Muscle layer of duodenum (tissue), 2 donors: ENCODE results near the gene TCN1.

Source experiments
- H3K27ac ChIP-seq: one replicate; pipeline ENCODE4 v1.7.0; 2013; ENCODE audit warnings: mild to moderate bottlenecking, low read length
- H3K27me3 ChIP-seq: one replicate; pipeline ENCODE4 v1.7.0; 2013; ENCODE audit warnings: low read depth, mild to moderate bottlenecking, control low read depth, low read length
- H3K36me3 ChIP-seq, 2 donors: one replicate each; pipeline ENCODE4 v1.7.0; 2013; ENCODE audit warnings: low read length in 2 of 2, control low read depth in 1 of 2, mild to moderate bottlenecking in 1 of 2; ENCODE audit not compliant: insufficient read depth in 2 of 2, control insufficient read depth in 1 of 2
- H3K4me1 ChIP-seq, 2 donors: one replicate each; pipeline ENCODE4 v1.7.0; 2013; ENCODE audit warnings: low read length in 2 of 2, mild to moderate bottlenecking in 2 of 2, control low read depth in 1 of 2, moderate library complexity in 1 of 2; ENCODE audit not compliant: insufficient read depth in 2 of 2, control insufficient read depth in 1 of 2
- H3K4me3 ChIP-seq, 2 donors: one replicate each; pipeline ENCODE4 v1.7.0; 2013; ENCODE audit warnings: low read length in 2 of 2, low read depth in 1 of 2, mild to moderate bottlenecking in 1 of 2
- H3K9me3 ChIP-seq, 2 donors: one replicate each; pipeline ENCODE4 v1.7.0; 2013; ENCODE audit warnings: low read length in 2 of 2, control low read depth in 1 of 2, mild to moderate bottlenecking in 1 of 2; ENCODE audit not compliant: control insufficient read depth in 1 of 2
- donor health status: healthy.

TCN1 gene

DNA sequence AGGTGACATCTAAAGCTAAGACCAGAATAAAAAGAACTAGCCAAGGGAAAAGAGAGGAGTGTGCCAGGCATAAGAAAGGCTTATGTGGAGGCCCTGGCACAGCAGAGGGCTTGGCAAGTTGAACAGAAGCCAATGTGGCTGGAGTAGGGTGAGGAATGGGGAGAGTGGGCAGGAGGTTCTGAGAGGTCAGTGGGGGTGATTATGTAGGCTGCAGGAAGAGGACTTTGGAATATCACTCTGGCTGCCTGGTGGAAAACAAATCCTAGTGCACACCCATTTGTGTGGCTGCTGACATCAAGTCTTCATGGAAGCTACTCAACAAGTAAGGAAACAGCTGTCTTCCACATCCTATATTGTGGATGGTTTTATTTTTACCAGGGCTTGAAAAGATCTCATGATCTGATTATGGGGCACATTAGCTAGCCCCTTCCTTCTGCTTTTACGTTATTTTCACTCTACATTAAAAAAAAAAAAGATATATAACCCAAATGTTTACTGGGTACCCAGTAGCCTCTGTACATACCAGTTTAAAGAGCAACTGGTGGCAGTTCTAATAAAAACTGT is 59.2 kb downstream of the TCN1 start:
- no peaks in the 10 kb centered on the region for H3K9me3 ChIP-seq
- peaks cover 36 to 44% of the 10 kb centered on the region in 2 donors for H3K36me3 ChIP-seq
- no peak overlapping the region for H3K27ac ChIP-seq
- H3K4me3 ChIP-seq: no peak overlapping the region
- H3K4me1 ChIP-seq: peaks cover 0 to 9% of the 10 kb centered on the region in 2 donors
- H3K27me3 ChIP-seq: no peaks in the 10 kb centered on the region

- Histone ChIP-seq H3K4me3 (no peak overlapping the region), H3K4me1 (no peaks in the 10 kb centered on the region), H3K36me3 (peaks cover 41 to 53% of the 10 kb centered on the region in 2 donors), H3K27ac (no peak overlapping the region), H3K27me3 (no peaks in the 10 kb centered on the region), H3K9me3 (no peaks in the 10 kb centered on the region)
These were observed 62.2 kb downstream of the TCN1 start for GRCh38 chr11:59804061-59804460.
